Panc1 (cell line): Measurements from ENCODE around the gene BTRC. TPM values are rescaled to one million over a fixed set of nuclear protein-coding genes. Genes with fewer than 3 reads are reported as not detected.
"Not testable (repeated sequence)": the region's sequence is repeated elsewhere in the genome, so short reads cannot be mapped to it uniquely, and the experiment has no call there.

Experiments used
- ATAC-seq: fragments of 200-7000 bp; cut with Tn5 transposase; 2 replicates; pipeline ENCODE4 v1.9.1; 2020; ENCODE audit warnings: mild to moderate bottlenecking, moderate library complexity
- BruUV-seq: library from RNA; stranded (reverse); fragments of 400-500 nt; replicated peaks from 2 replicates; lab custom pipeline; 2021; lab: Mats Ljungman, UMichigan
- CTCF ChIA-PET: fragments of 300-600 bp; sonication (Branson Sonifier 250); formaldehyde crosslinking; loops from one replicate; lab custom pipeline; 2022; ENCODE audit warnings: antibody characterized with exemption; lab: Charles Lee
- POLR2A ChIA-PET: fragments of 300-600 bp; sonication (Branson Sonifier 250); formaldehyde crosslinking; loops from one replicate; lab custom pipeline; 2022; ENCODE audit warnings: antibody characterized with exemption; lab: Charles Lee
- DNase-seq: peaks from one replicate; pipeline ENCODE4 v3.0.0-alpha.2; 2010; ENCODE audit warnings: low read depth, low spot score
- H3K27ac ChIP-seq: 2 replicates; pipeline ENCODE4 v1.5.1; 2011; ENCODE audit warnings: mild to moderate bottlenecking, low read length, inconsistent platforms
- H3K27me3 ChIP-seq: fragments of 200-500 bp; sonication (Bioruptor generic); 2 replicates; pipeline ENCODE4 v1.6.0; 2014; ENCODE audit warnings: low read length, inconsistent platforms; ENCODE audit not compliant: control insufficient read depth, insufficient read depth
- H3K36me3 ChIP-seq: fragments of 200-500 bp; sonication (Bioruptor generic); 2 replicates; pipeline ENCODE4 v1.5.1; 2014; ENCODE audit warnings: inconsistent platforms, mild to moderate bottlenecking, low read length, moderate library complexity; ENCODE audit not compliant: control insufficient read depth, insufficient read depth
- H3K4me1 ChIP-seq: 2 replicates; pipeline ENCODE4 v1.5.1; 2011; ENCODE audit warnings: inconsistent platforms, mild to moderate bottlenecking, low read length, moderate library complexity; ENCODE audit not compliant: control insufficient read depth, insufficient read depth
- H3K4me3 ChIP-seq, 2 experiments: 2 replicates each; pipeline ENCODE4 v1.5.1; 2011 to 2012; ENCODE audit warnings: low read depth in 2 of 2, low read length in 2 of 2, mild to moderate bottlenecking in 2 of 2, inconsistent platforms in 1 of 2, moderate library complexity in 1 of 2
- H3K9me3 ChIP-seq: fragments of 200-500 bp; sonication (Bioruptor generic); 2 replicates; pipeline ENCODE4 v1.5.1; 2014; ENCODE audit warnings: low read depth, mild to moderate bottlenecking, inconsistent platforms, low read length, moderate library complexity; ENCODE audit not compliant: control insufficient read depth, insufficient read depth
- CTCF ChIP-seq: fragments of 450-650 bp; IDR thresholded peaks from 2 replicates; pipeline ENCODE4 v1.5.1; 2017; ENCODE audit warnings: mild to moderate bottlenecking
- POLR2AphosphoS5 ChIP-seq: IDR thresholded peaks from 2 replicates; pipeline ENCODE4 v1.6.1; 2012; ENCODE audit warnings: mild to moderate bottlenecking, low read depth, low read length, moderate library complexity
- REST ChIP-seq, 2 experiments: IDR thresholded peaks; 2 replicates each; pipeline ENCODE4 v1.6.1; 2011 to 2012; ENCODE audit warnings: low read depth in 2 of 2, control low read depth in 1 of 2, low read length in 1 of 2, mild to moderate bottlenecking in 1 of 2, moderate library complexity in 1 of 2; ENCODE audit not compliant: insufficient read depth in 1 of 2
- SIN3A ChIP-seq: IDR thresholded peaks from 2 replicates; pipeline ENCODE4 v1.6.1; 2012; ENCODE audit warnings: low read depth, mild to moderate bottlenecking, low read length, moderate library complexity, borderline replicate concordance; ENCODE audit not compliant: insufficient read depth
- TCF7L2 ChIP-seq: IDR thresholded peaks from 2 replicates; pipeline ENCODE4 v1.6.1; 2011; ENCODE audit warnings: mild to moderate bottlenecking, low read depth, low read length, inconsistent platforms
- in situ Hi-C: cut with HindIII; loops from 2 replicates; pipeline ENCODE4 v1.10.0; 2016; ENCODE audit warnings: low sequenced_read_pairs, low pct_unique_long_range_greater_than_20kb
- intact Hi-C: fragments of 100-400 bp; cut with micrococcal nuclease; formaldehyde crosslinking; loops from one replicate; pipeline ENCODE4 v1.10.0; 2022; ENCODE audit not compliant: unreplicated experiment
- total RNA-seq: library from RNA; stranded (reverse); gene quantifications from one replicate; pipeline ENCODE4 v1.2.1, GENCODE V29; 2021; ENCODE audit not compliant: unreplicated experiment

Gene BTRC
- total RNA-seq, 1 experiment from 2014 or later, result 22.1 TPM

- in situ Hi-C loops (no loop called here), intact Hi-C loops (no loop called here)
- H3K9me3 ChIP-seq, result no peaks in the 10 kb centered on the region
- no peaks in the 10 kb centered on the region for H3K36me3 ChIP-seq
- no peaks in the 10 kb centered on the region for H3K4me1 ChIP-seq
- CTCF ChIA-PET, result interaction anchor here (0.5 to 0.7 kb wide), 2 partner anchors 59 to 301 kb away, joined by 6 to 7 read pairs; no protein-coding TSS in a partner anchor
- POLR2A ChIA-PET, result interaction anchor here (0.8 kb wide), 1 partner anchor 10 kb away, joined by 3 read pairs; no protein-coding TSS in a partner anchor
- TF ChIP-seq POLR2AphosphoS5, result no peak
- TF ChIP-seq CTCF, result no peak
- TF ChIP-seq TCF7L2, result no peak
- no peak for TF ChIP-seq REST (IDR thresholded peaks at IDR 0.05; ENCODE audit: insufficient read depth in 1 of 2, low read depth in 2 of 2, low read length in 1 of 2)
- TF ChIP-seq SIN3A, result no peak
- H3K4me3 ChIP-seq, result no peak overlapping the region
- BruUV-seq, result no TSS peak
- no peak overlapping the region for H3K27ac ChIP-seq
- peaks cover 9% of the 10 kb centered on the region for H3K27me3 ChIP-seq
- DNase-seq, result no peak
- ATAC-seq, result no peak
Measured at GRCh38 chr10:101330631-101331225, 23.2 kb upstream of the BTRC start.

GRCh38 chr10:101331956-101332355 is 22.0 kb upstream of the BTRC start:
- intact Hi-C loops (no loop called here), in situ Hi-C loops (no loop called here)
- CTCF ChIA-PET, result no interaction called here
- H3K27me3 ChIP-seq, result peaks cover 5% of the 10 kb centered on the region; the same call in 1 of the 2 replicates
- no peak for TF ChIP-seq CTCF
- TF ChIP-seq REST (IDR thresholded peaks at IDR 0.05; ENCODE audit: insufficient read depth in 1 of 2, low read depth in 2 of 2, low read length in 1 of 2), result no peak
- TF ChIP-seq TCF7L2, result no peak
- no peak for TF ChIP-seq POLR2AphosphoS5
- no peak for TF ChIP-seq SIN3A
- DNase-seq (no peak), ATAC-seq (no peak)
- no peak overlapping the region for H3K27ac ChIP-seq
- no peaks in the 10 kb centered on the region for H3K4me1 ChIP-seq
- no peaks in the 10 kb centered on the region for H3K36me3 ChIP-seq
- BruUV-seq, result no TSS peak
- no peaks in the 10 kb centered on the region for H3K9me3 ChIP-seq
- no peak overlapping the region for H3K4me3 ChIP-seq
- POLR2A ChIA-PET, result no interaction called here

GRCh38 chr10:101334259-101334658 is 19.7 kb upstream of the BTRC start:
- H3K9me3 ChIP-seq, DNase-seq, H3K4me3 ChIP-seq, intact Hi-C loops, H3K27me3 ChIP-seq, in situ Hi-C loops, H3K4me1 ChIP-seq, BruUV-seq, ATAC-seq, POLR2A ChIA-PET, H3K27ac ChIP-seq, H3K36me3 ChIP-seq: not testable (repeated sequence)
- CTCF ChIA-PET, result interaction anchor here (0.6 kb wide), 3 partner anchors 36 to 319 kb away, joined by 3 to 5 read pairs (median 3); no protein-coding TSS in a partner anchor
